PC-3 (cell line): ENCODE results near the gene CLK2.

Source experiments
- EZH2 ChIP-seq: fragments of 300-600 bp; sonication (generic); IDR thresholded peaks from one replicate; pipeline ENCODE4 v1.6.1; 2017; ENCODE audit warnings: antibody characterized with exemption, mild to moderate bottlenecking, low read length; ENCODE audit not compliant: unreplicated experiment
- EZH2phosphoT487 ChIP-seq: fragments of 300-600 bp; sonication (generic); IDR thresholded peaks from 2 replicates; pipeline ENCODE4 v1.6.1; 2018; ENCODE audit warnings: mild to moderate bottlenecking, antibody characterized with exemption, low read length, borderline replicate concordance
- TF ChIP-seq, protein P1 (sequence below): fragments of 300-600 bp; sonication (generic); conservative IDR thresholded peaks from 2 replicates; pipeline ENCODE4 v1.5.1; 2017; ENCODE audit warnings: antibody characterized with exemption, low read depth, mild to moderate bottlenecking, low read length

- TF ChIP-seq, protein P1, sequence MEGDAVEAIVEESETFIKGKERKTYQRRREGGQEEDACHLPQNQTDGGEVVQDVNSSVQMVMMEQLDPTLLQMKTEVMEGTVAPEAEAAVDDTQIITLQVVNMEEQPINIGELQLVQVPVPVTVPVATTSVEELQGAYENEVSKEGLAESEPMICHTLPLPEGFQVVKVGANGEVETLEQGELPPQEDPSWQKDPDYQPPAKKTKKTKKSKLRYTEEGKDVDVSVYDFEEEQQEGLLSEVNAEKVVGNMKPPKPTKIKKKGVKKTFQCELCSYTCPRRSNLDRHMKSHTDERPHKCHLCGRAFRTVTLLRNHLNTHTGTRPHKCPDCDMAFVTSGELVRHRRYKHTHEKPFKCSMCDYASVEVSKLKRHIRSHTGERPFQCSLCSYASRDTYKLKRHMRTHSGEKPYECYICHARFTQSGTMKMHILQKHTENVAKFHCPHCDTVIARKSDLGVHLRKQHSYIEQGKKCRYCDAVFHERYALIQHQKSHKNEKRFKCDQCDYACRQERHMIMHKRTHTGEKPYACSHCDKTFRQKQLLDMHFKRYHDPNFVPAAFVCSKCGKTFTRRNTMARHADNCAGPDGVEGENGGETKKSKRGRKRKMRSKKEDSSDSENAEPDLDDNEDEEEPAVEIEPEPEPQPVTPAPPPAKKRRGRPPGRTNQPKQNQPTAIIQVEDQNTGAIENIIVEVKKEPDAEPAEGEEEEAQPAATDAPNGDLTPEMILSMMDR: no peak
- TF ChIP-seq EZH2 (no peak), EZH2phosphoT487 (no peak)
Measured at GRCh38 chr1:155320252-155320651, 46.9 kb upstream of the CLK2 start.
